Activated CD8-positive, alpha-beta memory T cell treated with anti-CD3 and anti-CD28 coated beads, Interleukin-2, amount 50 U/mL, for 4 hours (primary cell): ENCODE data around the gene ANKRD13D.
A peak's percentile ranks its signal among the peaks of the same experiment; 100 is the strongest.

Experiments
- DNase-seq: peaks from one replicate; pipeline ENCODE4 v3.0.0-alpha.2; 2020

ANKRD13D gene

GRCh38 chr11:67289226-67289650 lies at the start of gene ANKRD13D:
Gene ANKRD13D (plus strand): TSS chr11:67289303. CDS start chr11:67289461, 158 bp downstream.
- DNase-seq = no peak

- DNase-seq = peak; percentile 94
Observed at GRCh38 chr11:67239783-67240575, 49.1 kb upstream of the ANKRD13D start.

- DNase-seq = peak; percentile 75
Observed at GRCh38 chr11:67240576-67241389, 48.3 kb upstream of the ANKRD13D start.

GRCh38 chr11:67242548-67242947 lies 46.6 kb upstream of the ANKRD13D start:
- no peak for DNase-seq

- no peak for DNase-seq
Observed at GRCh38 chr11:67243051-67243450, 46.1 kb upstream of the ANKRD13D start.

GRCh38 chr11:67245046-67245445 lies 44.1 kb upstream of the ANKRD13D start:
- DNase-seq = no peak

- no peak for DNase-seq
Observed at GRCh38 chr11:67247946-67248550, 41.1 kb upstream of the ANKRD13D start.

GRCh38 chr11:67248653-67249052 lies 40.5 kb upstream of the ANKRD13D start:
- DNase-seq = no peak

- DNase-seq = no peak
Observed at GRCh38 chr11:67250059-67251043, 38.8 kb upstream of the ANKRD13D start.

GRCh38 chr11:67251841-67252240 lies 37.3 kb upstream of the ANKRD13D start:
- no peak for DNase-seq

GRCh38 chr11:67252831-67253239 lies 36.3 kb upstream of the ANKRD13D start:
- DNase-seq = no peak

- DNase-seq = no peak
Observed at GRCh38 chr11:67253872-67254624, 35.1 kb upstream of the ANKRD13D start.

GRCh38 chr11:67254798-67255197 lies 34.3 kb upstream of the ANKRD13D start:
- DNase-seq = no peak

GRCh38 chr11:67255353-67255752 lies 33.8 kb upstream of the ANKRD13D start:
- no peak for DNase-seq

- no peak for DNase-seq
Observed at GRCh38 chr11:67255864-67256263, 33.2 kb upstream of the ANKRD13D start.

GRCh38 chr11:67256477-67257135 lies 32.5 kb upstream of the ANKRD13D start:
- DNase-seq = no peak

GRCh38 chr11:67260406-67260805 lies 28.7 kb upstream of the ANKRD13D start:
- no peak for DNase-seq

GRCh38 chr11:67260885-67261639 lies 28.0 kb upstream of the ANKRD13D start:
- peak; percentile 32 for DNase-seq

- peak; percentile 13 for DNase-seq
Observed at GRCh38 chr11:67261640-67261945, 27.5 kb upstream of the ANKRD13D start.

GRCh38 chr11:67261946-67262681 lies 27.0 kb upstream of the ANKRD13D start:
- no peak for DNase-seq
